ACC112 (cell line): ENCODE measurements around the gene TWF2.
A peak's percentile ranks its signal among the peaks of the same experiment; 100 is the strongest.

Source experiments
- H2AFZ ChIP-seq: fragments of 200-600 bp; sonication (generic); one replicate; pipeline ENCODE4 v1.6.0; 2017; ENCODE audit warnings: antibody characterized with exemption, low read length; ENCODE audit not compliant: unreplicated experiment
- H3K27ac ChIP-seq: fragments of 200-600 bp; sonication (generic); 2 replicates; pipeline ENCODE4 v1.5.1; 2014; ENCODE audit warnings: low read depth, mild to moderate bottlenecking, antibody characterized with exemption, low read length, moderate library complexity
- H3K27me3 ChIP-seq: fragments of 200-600 bp; sonication (generic); 2 replicates; pipeline ENCODE4 v1.6.1; 2014; ENCODE audit warnings: mild to moderate bottlenecking, antibody characterized with exemption, low read length, moderate library complexity, mixed read lengths; ENCODE audit not compliant: insufficient read depth
- H3K36me3 ChIP-seq: fragments of 200-600 bp; sonication (generic); 2 replicates; pipeline ENCODE4 v1.6.1; 2016; ENCODE audit warnings: mild to moderate bottlenecking, antibody characterized with exemption, low read length, moderate library complexity, mixed read lengths; ENCODE audit not compliant: insufficient read depth
- H3K4me1 ChIP-seq: fragments of 200-600 bp; sonication (generic); one replicate; pipeline ENCODE4 v1.6.1; 2016; ENCODE audit warnings: low read length, mixed read lengths; ENCODE audit not compliant: insufficient read depth, unreplicated experiment, control insufficient read depth
- H3K4me3 ChIP-seq: fragments of 200-600 bp; sonication (generic); 2 replicates; pipeline ENCODE4 v1.5.1; 2014; ENCODE audit warnings: mild to moderate bottlenecking, low read depth, low read length
- H3K79me2 ChIP-seq: fragments of 200-600 bp; sonication (generic); one replicate; pipeline ENCODE4 v1.6.0; 2016; ENCODE audit warnings: low read length; ENCODE audit not compliant: control insufficient read depth, unreplicated experiment, insufficient read depth

The TWF2 gene

DNA sequence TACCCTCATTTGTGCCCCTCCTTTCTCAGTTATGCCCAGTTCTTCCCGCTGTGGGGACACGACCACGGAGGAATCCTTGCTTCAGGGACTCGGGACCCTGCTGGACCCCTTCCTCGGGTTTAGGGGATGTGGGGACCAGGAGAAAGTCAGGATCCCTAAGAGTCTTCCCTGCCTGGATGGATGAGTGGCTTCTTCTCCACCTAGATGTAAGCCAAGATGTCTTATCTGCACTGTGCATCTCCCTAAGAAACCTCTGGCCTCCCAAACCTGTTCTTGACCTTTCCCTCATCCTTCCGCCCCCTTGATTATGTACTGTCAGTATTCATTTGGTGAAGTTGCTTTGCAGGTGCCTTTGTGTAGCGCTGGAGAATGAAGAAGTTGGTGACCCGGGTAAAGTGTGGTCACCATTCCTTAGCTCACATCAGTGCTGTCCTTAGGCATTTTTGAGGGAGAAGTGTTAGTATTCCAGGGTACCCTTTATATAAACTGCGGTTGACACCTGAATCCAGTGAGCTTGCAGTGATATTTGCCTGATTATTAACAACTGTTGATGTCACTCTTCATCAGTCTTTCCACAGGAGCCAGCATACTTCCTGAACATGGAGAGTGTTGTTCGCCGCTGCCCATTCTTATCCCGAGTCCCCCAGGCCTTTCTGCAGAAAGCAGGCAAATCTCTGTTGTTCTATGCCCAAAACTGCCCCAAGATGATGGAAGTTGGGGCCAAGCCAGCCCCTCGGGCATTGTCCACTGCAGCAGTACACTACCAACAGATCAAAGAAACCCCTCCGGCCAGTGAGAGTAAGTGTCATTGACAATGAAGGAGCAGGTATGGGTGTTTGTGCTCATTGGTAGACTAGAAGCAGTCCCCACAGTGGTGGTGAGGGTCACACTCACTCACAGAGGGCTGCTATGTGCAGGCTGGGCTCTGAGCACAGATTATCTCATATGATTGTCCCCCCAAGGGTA is 40.0 kb downstream of the TWF2 start:
- H3K4me1 ChIP-seq, result peaks cover 46% of the 10 kb centered on the region
- peak overlapping the region; percentile 19 for H2AFZ ChIP-seq
- peak overlapping the region; percentile 89 for H3K4me3 ChIP-seq
- H3K27ac ChIP-seq, result no peak overlapping the region
- H3K27me3 ChIP-seq, result no peaks in the 10 kb centered on the region
- H3K79me2 ChIP-seq, result peaks cover 15% of the 10 kb centered on the region
- H3K36me3 ChIP-seq, result peaks cover 17% of the 10 kb centered on the region

- H3K4me1 ChIP-seq, result peaks cover 51% of the 10 kb centered on the region
- H2AFZ ChIP-seq, result peak within 1 kb of the TSS; percentile 41
- peaks cover 15% of the 10 kb centered on the region for H3K36me3 ChIP-seq
- peak within 1 kb of the TSS; percentile 89 for H3K4me3 ChIP-seq
- peaks cover 15% of the 10 kb centered on the region for H3K79me2 ChIP-seq
- H3K27me3 ChIP-seq, result no peaks in the 10 kb centered on the region
- H3K27ac ChIP-seq, result no peak within 1 kb of the TSS
Measured at GRCh38 chr3:52197842-52198625, 40.9 kb downstream of the TWF2 start, which contains the start of gene ALAS1. ALAS1 (plus strand) TSS chr3:52198160; CDS start chr3:52199242, 1,082 bp downstream.

DNA sequence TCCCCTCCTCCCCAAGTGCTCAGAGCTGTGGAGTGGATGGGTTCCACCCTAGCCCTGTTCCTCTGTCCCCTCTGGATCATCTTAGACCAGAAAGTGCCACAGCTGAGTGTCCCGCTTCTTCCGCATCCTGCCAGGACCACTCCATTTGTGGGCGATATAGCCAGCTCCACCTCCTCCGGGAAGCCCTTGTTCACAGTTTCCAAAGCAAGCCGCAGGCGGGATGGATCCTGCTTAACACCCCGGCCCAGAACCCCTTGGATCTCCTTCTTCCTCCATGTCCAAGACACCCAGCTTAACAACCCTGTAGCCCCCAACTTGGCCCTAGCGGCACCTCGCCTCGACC is 41.5 kb downstream of the TWF2 start:
- H3K27me3 ChIP-seq, result no peaks in the 10 kb centered on the region
- H3K27ac ChIP-seq, result no peak overlapping the region
- H3K4me1 ChIP-seq, result peaks cover 56% of the 10 kb centered on the region
- peaks cover 9% of the 10 kb centered on the region; the same call in 1 of the 2 replicates for H3K36me3 ChIP-seq
- H3K4me3 ChIP-seq, result peak overlapping the region; percentile 89
- H3K79me2 ChIP-seq, result peaks cover 15% of the 10 kb centered on the region
- peak overlapping the region; percentile 41 for H2AFZ ChIP-seq

DNA sequence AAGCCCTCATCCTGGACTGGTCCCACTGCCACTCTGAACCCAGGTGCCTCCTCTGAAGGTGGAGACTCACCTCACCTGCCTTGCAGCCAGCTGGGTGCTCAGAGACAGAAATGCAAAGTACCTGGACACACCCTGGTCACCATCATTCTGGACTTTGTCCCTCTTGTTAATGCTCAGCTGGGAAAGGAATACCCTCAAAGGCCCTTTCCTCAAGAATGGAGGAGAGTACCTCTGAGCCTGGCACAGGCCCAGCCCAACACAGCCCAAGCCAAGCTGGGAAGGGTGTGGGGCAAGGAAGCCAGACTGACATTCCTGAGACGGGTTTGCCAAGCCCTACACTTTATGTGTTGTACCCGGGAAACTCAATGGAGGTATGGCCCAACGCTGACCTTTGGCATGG is 42.0 kb downstream of the TWF2 start:
- H3K4me1 ChIP-seq, result peaks cover 57% of the 10 kb centered on the region
- H2AFZ ChIP-seq, result no peak overlapping the region
- H3K79me2 ChIP-seq, result peaks cover 15% of the 10 kb centered on the region
- no peak overlapping the region for H3K4me3 ChIP-seq
- no peak overlapping the region for H3K27ac ChIP-seq
- no peaks in the 10 kb centered on the region for H3K27me3 ChIP-seq
- peaks cover 5% of the 10 kb centered on the region; the same call in 1 of the 2 replicates for H3K36me3 ChIP-seq

GRCh38 chr3:52195823-52196331 is 43.1 kb downstream of the TWF2 start:
- Histone ChIP-seq H3K4me3 (no peak overlapping the region), H3K79me2 (peaks cover 15% of the 10 kb centered on the region), H2AFZ (no peak overlapping the region), H3K4me1 (peaks cover 54% of the 10 kb centered on the region), H3K27me3 (no peaks in the 10 kb centered on the region), H3K36me3 (no peaks in the 10 kb centered on the region), H3K27ac (peak overlapping the region; percentile 31)

DNA sequence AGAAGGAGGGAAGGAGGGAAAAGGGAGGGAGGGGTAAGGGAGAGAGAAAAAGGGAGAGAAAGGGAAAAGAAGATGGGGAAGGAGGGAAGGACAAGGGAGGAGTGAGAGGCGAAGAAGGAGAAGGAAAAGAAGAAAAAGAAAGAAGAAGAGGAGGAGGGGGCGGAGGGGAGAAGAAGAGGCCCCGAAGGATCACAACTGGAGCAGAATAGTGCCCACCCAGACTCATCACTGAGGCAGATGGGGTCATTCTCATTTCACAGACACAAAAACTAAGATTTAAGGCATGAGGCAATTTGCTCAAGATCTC is 43.7 kb downstream of the TWF2 start:
- no peak overlapping the region for H3K27ac ChIP-seq
- H3K27me3 ChIP-seq, result no peaks in the 10 kb centered on the region
- H2AFZ ChIP-seq, result no peak overlapping the region
- H3K79me2 ChIP-seq, result peaks cover 15% of the 10 kb centered on the region
- no peaks in the 10 kb centered on the region for H3K36me3 ChIP-seq
- H3K4me1 ChIP-seq, result peaks cover 56% of the 10 kb centered on the region
- H3K4me3 ChIP-seq, result no peak overlapping the region

- H3K27me3 ChIP-seq, result no peaks in the 10 kb centered on the region
- H3K36me3 ChIP-seq, result no peaks in the 10 kb centered on the region
- no peak overlapping the region for H2AFZ ChIP-seq
- peaks cover 15% of the 10 kb centered on the region for H3K79me2 ChIP-seq
- H3K4me3 ChIP-seq, result no peak overlapping the region
- peaks cover 59% of the 10 kb centered on the region for H3K4me1 ChIP-seq
- no peak overlapping the region for H3K27ac ChIP-seq
Measured at GRCh38 chr3:52194485-52195290, 44.3 kb downstream of the TWF2 start.

DNA sequence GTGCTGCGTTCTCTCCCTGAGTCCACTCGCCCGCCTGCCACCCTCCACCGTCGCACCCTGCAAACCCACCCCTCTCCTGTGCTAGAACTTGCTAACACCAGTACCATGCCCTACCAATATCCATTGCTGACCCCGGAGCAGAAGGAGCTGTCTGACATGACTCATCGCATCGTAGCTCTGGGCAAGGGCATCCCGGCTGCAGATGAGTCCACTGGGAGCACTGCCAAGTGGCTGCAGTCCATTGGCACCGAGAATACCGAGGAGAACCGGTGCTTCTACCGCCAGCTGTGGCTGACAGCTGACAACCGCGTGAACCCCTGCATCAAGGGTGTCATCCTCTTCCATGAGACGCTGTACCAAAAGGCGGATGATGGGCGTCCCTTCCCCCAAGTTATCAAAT is 45.9 kb downstream of the TWF2 start:
- H3K27ac ChIP-seq, result no peak overlapping the region

DNA sequence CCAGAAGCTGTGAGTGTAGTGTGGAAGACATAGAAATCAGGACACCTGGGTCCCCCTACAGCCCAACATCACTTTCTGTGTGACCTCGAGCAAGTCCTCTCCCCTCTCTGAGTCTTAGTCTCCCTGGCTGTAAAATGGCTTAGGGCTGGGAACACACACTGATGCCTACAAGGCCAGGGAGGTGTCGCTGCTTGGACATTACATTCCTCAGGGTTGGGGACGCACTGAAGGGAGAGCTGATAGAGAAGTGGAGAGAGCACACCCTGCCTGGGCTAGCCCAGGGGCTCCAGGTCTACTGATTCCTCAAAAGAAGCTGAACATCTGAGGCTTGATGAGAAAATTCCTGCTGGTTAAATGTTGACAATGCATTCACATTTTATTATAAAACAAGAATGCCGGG is 47.3 kb downstream of the TWF2 start:
- H3K4me1 ChIP-seq, result peaks cover 38% of the 10 kb centered on the region
- H2AFZ ChIP-seq, result no peak overlapping the region
- H3K27ac ChIP-seq, result no peak overlapping the region

More for the DNA sequence above, 45.9 kb downstream of the TWF2 start:
- Histone ChIP-seq H3K4me3 (no peak overlapping the region), H3K36me3 (no peaks in the 10 kb centered on the region), H3K4me1 (peaks cover 49% of the 10 kb centered on the region), H3K79me2 (no peaks in the 10 kb centered on the region), H3K27me3 (no peaks in the 10 kb centered on the region), H2AFZ (no peak overlapping the region)

More for the DNA sequence above, 47.3 kb downstream of the TWF2 start:
- no peaks in the 10 kb centered on the region for H3K36me3 ChIP-seq
- no peaks in the 10 kb centered on the region for H3K27me3 ChIP-seq
- no peaks in the 10 kb centered on the region for H3K79me2 ChIP-seq
- H3K4me3 ChIP-seq, result no peak overlapping the region
